HEK293T (cell line): ENCODE measurements around the gene IPO9.

Experiments
- BHLHE40 ChIP-seq: fragments of 450-650 bp; IDR thresholded peaks from 2 replicates; pipeline ENCODE4 v1.6.1; 2016; ENCODE audit warnings: mild to moderate bottlenecking, moderate library complexity, borderline replicate concordance
- CTBP1 ChIP-seq: fragments of 450-650 bp; IDR thresholded peaks from 2 replicates; pipeline ENCODE4 v1.6.1; 2016; ENCODE audit warnings: borderline replicate concordance
- FOXM1 ChIP-seq: fragments of 450-650 bp; IDR thresholded peaks from 2 replicates; pipeline ENCODE4 v1.6.1; 2017; ENCODE audit warnings: mild to moderate bottlenecking, borderline replicate concordance
- SUZ12 ChIP-seq: fragments of 450-650 bp; IDR thresholded peaks from 2 replicates; pipeline ENCODE4 v1.6.1; 2016; ENCODE audit warnings: mild to moderate bottlenecking
- TARDBP ChIP-seq: fragments of 450-650 bp; IDR thresholded peaks from 2 replicates; pipeline ENCODE4 v1.6.1; 2016

- no peak for TF ChIP-seq FOXM1
- no peak for TF ChIP-seq CTBP1
- no peak for TF ChIP-seq TARDBP
- TF ChIP-seq SUZ12, result no peak
- TF ChIP-seq BHLHE40, result no peak
Measured at GRCh38 chr1:201921952-201922558, 93.1 kb downstream of the IPO9 start.
